ENCODE data around the gene RAB29. TPM values are rescaled to one million over a fixed set of nuclear protein-coding genes. Genes with fewer than 3 reads are reported as not detected.
A peak's percentile ranks its signal among the peaks of the same experiment; 100 is the strongest.

RAB29 gene
- polyA plus RNA-seq, 3 donors: 23.2 to 32.2 (median 31.5) TPM

DNA sequence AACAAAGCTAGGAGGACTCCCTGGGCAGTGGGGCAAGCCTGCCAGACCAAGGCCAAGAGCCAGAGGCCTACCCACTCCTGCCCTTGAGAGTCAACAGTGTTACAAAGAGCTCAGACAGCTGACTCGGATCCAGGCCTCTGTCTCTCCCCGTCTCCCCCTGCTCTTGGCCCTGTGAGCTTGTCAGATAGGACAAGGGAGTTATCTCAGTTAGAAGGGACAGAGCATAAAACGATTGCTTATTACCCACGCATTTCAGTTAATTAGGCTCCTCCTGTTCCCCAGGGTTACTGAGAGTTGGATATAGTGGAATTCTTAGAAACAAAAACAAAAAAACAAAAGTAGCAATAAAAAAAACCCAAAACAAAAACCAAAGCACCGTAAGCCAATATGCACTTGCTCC lies 36.4 kb upstream of the RAB29 start:
- Histone ChIP-seq H3K9me3 (replicated peaks in 1 of 2; ENCODE audit: control insufficient read depth in 1 of 2, insufficient read depth in 1 of 2, low read length in 2 of 2) (no peaks in the 10 kb centered on the region), H3K9ac (ENCODE audit: insufficient read depth, low read length, poor library complexity, severe bottlenecking) (no peak overlapping the region), H3K4me2 (replicated peaks; ENCODE audit: extremely low read depth, low read length, poor library complexity, severe bottlenecking) (peak overlapping the region; percentile 90), H2AFZ (ENCODE audit: insufficient read depth, low read depth, low read length, poor library complexity, severe bottlenecking) (no peak overlapping the region), H3K4me1 (ENCODE audit: control insufficient read depth in 1 of 2, insufficient read depth in 2 of 2, low read length in 2 of 2) (peaks cover 15 to 18% of the 10 kb centered on the region in 2 donors), H3K36me3 (replicated peaks in 1 of 2; ENCODE audit: control insufficient read depth in 1 of 2, insufficient read depth in 2 of 2, low read length in 2 of 2) (no peaks in the 10 kb centered on the region), H3K27ac (ENCODE audit: low read depth in 1 of 2, low read length in 2 of 2) (no peak overlapping the region), H4K20me1 (ENCODE audit: insufficient read depth, low read length) (no peaks in the 10 kb centered on the region), H3K4me3 (replicated peaks in 1 of 3; ENCODE audit: low read depth in 2 of 3, low read length in 3 of 3) (no peak overlapping the region), H3K27me3 (ENCODE audit: control insufficient read depth in 2 of 2, insufficient read depth in 2 of 2, low read length in 2 of 2) (peaks cover 10 to 20% of the 10 kb centered on the region in 2 donors), H3K79me2 (ENCODE audit: insufficient read depth, low read length) (no peaks in the 10 kb centered on the region)
- Mint-ChIP-seq H3K36me3 (peaks cover 0 to 12% of the 10 kb centered on the region in 2 donors), H3K27me3 (ENCODE audit: low read depth in 3 of 3) (peaks cover 31 to 37% (median 33%) of the 10 kb centered on the region in 3 donors), H3K9me3 (peaks cover 0 to 5% (median 0%) of the 10 kb centered on the region in 7 donors), H3K4me1 (peaks cover 20% of the 10 kb centered on the region), H3K4me3 (peak overlapping the region in 1 of 2 donors; percentile 86), H3K27ac (peak overlapping the region in 1 of 7 donors; percentile 14)
- TF ChIP-seq, protein P1, sequence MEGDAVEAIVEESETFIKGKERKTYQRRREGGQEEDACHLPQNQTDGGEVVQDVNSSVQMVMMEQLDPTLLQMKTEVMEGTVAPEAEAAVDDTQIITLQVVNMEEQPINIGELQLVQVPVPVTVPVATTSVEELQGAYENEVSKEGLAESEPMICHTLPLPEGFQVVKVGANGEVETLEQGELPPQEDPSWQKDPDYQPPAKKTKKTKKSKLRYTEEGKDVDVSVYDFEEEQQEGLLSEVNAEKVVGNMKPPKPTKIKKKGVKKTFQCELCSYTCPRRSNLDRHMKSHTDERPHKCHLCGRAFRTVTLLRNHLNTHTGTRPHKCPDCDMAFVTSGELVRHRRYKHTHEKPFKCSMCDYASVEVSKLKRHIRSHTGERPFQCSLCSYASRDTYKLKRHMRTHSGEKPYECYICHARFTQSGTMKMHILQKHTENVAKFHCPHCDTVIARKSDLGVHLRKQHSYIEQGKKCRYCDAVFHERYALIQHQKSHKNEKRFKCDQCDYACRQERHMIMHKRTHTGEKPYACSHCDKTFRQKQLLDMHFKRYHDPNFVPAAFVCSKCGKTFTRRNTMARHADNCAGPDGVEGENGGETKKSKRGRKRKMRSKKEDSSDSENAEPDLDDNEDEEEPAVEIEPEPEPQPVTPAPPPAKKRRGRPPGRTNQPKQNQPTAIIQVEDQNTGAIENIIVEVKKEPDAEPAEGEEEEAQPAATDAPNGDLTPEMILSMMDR (IDR thresholded peaks at IDR 0.05): no peak
- intact Hi-C loops (cut with micrococcal nuclease): no loop called here
- 86% methylated on average over 1 of the region's 5 CpGs for WGBS (ENCODE audit: insufficient coverage)
- no peak for DNase-seq

DNA sequence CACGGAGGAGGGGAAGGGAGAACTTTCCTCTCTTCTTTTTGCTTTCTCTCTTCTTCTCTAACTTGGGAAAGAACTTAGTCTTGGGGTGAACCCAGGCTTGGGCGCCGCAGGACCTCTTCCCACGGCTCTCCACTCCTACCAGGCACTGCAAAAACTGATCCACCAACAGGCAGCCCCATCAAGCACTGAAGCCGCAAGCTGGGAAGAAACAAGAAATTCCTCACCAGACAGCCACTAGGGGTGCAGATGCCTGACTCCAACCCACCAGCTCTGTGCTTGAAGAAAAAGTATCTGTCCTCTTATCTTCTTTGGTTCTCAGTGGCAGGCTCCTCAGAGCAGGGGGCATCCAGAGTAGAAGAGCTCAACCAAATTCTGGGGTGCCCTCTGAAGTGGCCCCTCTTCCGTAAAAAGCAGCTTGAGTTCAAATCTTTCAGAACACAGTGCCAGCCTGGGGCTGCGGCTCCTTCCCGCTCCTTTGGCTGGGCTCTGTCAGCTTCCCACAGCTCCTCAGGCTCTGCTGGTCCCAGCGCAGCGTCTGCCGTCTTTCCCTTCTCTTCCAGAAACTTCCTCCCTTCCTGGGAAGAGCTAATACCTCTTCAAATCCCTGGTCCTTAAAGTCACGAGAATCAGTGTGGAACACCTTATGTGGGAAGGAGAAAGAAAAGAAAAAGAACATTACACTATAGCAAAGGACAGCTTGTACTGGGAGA lies 35.3 kb upstream of the RAB29 start:
- 93% methylated on average over 7 of the region's 12 CpGs for WGBS (ENCODE audit: insufficient coverage)
- H3K4me3 ChIP-seq (replicated peaks in 1 of 3; ENCODE audit: low read depth in 2 of 3, low read length in 3 of 3): no peak overlapping the region
- Mint-ChIP-seq H3K4me1 (peaks cover 27% of the 10 kb centered on the region), H3K27ac (no peak overlapping the region), H3K36me3 (peaks cover 0 to 12% of the 10 kb centered on the region in 2 donors), H3K9me3 (peaks cover 0 to 5% (median 0%) of the 10 kb centered on the region in 7 donors), H3K4me3 (peak overlapping the region in 1 of 2 donors; percentile 62), H3K27me3 (ENCODE audit: low read depth in 3 of 3) (peaks cover 26 to 31% (median 27%) of the 10 kb centered on the region in 3 donors)
- TF ChIP-seq, protein P1 (IDR thresholded peaks at IDR 0.05): peak; percentile 7
- H3K4me2 ChIP-seq (replicated peaks; ENCODE audit: extremely low read depth, low read length, poor library complexity, severe bottlenecking): no peak overlapping the region
- no peak overlapping the region for H2AFZ ChIP-seq (ENCODE audit: insufficient read depth, low read depth, low read length, poor library complexity, severe bottlenecking)
- peaks cover 10 to 20% of the 10 kb centered on the region in 2 donors for H3K27me3 ChIP-seq (ENCODE audit: control insufficient read depth in 2 of 2, insufficient read depth in 2 of 2, low read length in 2 of 2)
- no peaks in the 10 kb centered on the region for H3K36me3 ChIP-seq (replicated peaks in 1 of 2; ENCODE audit: control insufficient read depth in 1 of 2, insufficient read depth in 2 of 2, low read length in 2 of 2)
- intact Hi-C loops (cut with micrococcal nuclease): no loop called here
- no peaks in the 10 kb centered on the region for H3K79me2 ChIP-seq (ENCODE audit: insufficient read depth, low read length)
- H4K20me1 ChIP-seq (ENCODE audit: insufficient read depth, low read length): no peaks in the 10 kb centered on the region
- peaks cover 15 to 18% of the 10 kb centered on the region in 2 donors for H3K4me1 ChIP-seq (ENCODE audit: control insufficient read depth in 1 of 2, insufficient read depth in 2 of 2, low read length in 2 of 2)
- no peak overlapping the region for H3K9ac ChIP-seq (ENCODE audit: insufficient read depth, low read length, poor library complexity, severe bottlenecking)
- no peaks in the 10 kb centered on the region for H3K9me3 ChIP-seq (replicated peaks in 1 of 2; ENCODE audit: control insufficient read depth in 1 of 2, insufficient read depth in 1 of 2, low read length in 2 of 2)
- no peak overlapping the region for H3K27ac ChIP-seq (ENCODE audit: low read depth in 1 of 2, low read length in 2 of 2)
- DNase-seq: no peak

Measured in CD14-positive monocyte (primary cell).